Measurements from ENCODE around the gene C1GALT1C1L.
"Not testable (repeated sequence)": the region's sequence is repeated elsewhere in the genome, so short reads cannot be mapped to it uniquely, and the experiment has no call there.

C1GALT1C1L gene

DNA sequence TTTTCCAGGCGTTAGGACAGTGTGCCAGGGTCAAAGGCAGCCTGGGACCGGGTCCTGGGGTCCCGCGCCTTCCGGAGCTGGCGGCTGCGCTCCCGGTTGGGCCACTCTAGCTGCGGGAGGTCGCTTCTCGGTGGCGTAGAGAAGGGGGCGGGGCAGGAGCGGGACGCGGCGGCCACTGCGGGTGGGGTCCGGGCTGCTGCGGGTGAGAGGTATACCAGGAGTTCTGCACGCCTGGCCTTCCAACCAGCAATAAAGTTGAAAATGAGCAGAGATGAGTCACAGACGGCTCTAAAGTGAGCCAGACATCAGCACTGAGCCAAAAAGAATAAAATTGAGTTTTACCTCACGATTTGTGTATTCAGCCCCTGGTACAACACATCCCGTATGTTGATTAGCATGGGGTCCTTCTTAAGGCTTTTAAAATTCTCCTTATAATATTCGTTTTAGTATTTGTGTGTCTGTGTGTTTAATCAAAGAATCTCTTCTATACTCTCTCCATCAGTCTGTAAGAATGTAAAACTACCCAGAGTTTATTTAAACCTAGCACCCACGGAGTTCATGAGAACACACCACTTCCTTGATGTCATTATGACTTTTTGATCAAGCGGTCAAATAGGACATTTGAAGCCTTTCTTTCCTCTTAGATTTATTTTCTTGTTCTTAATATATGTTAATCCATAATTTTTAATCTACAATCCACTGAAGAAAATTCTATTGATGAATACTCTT lies at the start of gene C1GALT1C1L:
TSS of gene C1GALT1C1L (minus strand) at position 108 of the 729 bp plus-strand sequence. CDS start at position 1, 107 bp downstream.
- peak in 1 of 2 donors; percentile 18 for DNase-seq

- DNase-seq, result no peak
Measured at GRCh38 chr2:43725711-43726246, 49.5 kb upstream of the C1GALT1C1L start.

DNA sequence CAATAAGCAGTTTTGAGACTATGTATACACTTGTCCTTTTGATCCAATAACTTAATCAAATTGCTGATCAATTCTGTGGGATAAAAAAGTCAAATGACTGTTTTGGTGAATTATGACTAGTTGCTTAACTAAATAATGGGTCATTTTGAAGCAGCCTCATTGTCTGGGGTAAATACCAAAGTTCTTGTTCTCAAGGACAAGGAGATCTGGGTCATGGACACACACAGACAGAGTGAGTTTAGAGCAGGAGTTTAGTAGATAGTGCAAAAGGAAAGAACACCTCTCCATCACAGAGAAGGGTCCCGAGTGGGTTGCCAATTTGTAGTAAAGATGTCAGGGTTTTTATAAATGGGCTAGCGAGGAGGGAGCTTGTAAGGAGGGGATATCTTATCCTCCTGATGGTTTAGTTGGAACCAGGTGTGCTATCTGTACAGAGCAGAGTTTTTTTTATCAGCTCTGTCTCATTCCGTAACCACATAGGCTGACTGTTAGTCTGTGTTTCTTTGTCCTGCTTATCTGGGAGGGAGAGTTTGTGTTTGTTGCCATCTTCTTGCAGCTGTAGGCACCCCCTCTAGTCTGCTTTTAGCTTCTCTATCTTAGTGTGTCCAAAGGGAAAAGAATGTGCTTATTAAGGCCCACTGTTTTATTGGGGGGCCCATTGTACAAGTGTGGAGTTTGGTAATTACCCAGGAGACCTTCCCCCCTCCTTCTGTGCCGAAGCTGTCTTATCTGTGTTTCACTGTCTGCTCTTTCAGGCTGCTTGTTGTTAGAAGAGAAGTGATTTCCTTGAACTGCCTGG lies 48.7 kb upstream of the C1GALT1C1L start:
- no peak for DNase-seq

DNA sequence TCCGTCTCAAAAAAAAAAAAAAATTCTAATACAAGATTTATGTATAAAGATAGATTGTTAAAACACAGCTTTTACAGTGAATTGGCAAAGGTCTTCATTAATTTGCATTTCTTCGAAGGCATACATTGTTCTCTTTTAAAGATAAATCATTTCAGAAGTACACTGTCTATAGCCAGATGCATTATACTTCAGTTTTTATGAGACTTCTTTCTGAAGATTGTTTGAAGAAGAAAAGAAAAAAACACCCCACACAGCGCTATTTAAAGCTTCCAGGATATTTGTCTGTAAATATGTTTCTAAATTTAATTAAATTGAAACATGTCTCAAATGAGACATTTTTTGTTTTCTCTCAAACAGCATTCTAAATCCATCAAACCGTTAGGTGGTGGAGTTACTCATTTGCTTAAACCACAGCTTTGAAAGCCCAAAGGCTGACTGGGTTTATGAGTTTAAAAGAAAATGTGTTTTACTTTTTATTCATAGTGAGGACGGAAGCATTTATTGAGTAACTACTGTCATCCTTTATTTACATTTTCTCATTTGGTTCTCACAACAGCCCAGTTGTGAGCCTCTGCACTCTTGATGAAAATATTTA lies 42.4 kb upstream of the C1GALT1C1L start:
- no peak for DNase-seq

GRCh38 chr2:43717322-43717721 lies 41.1 kb upstream of the C1GALT1C1L start:
- no peak for DNase-seq

DNA sequence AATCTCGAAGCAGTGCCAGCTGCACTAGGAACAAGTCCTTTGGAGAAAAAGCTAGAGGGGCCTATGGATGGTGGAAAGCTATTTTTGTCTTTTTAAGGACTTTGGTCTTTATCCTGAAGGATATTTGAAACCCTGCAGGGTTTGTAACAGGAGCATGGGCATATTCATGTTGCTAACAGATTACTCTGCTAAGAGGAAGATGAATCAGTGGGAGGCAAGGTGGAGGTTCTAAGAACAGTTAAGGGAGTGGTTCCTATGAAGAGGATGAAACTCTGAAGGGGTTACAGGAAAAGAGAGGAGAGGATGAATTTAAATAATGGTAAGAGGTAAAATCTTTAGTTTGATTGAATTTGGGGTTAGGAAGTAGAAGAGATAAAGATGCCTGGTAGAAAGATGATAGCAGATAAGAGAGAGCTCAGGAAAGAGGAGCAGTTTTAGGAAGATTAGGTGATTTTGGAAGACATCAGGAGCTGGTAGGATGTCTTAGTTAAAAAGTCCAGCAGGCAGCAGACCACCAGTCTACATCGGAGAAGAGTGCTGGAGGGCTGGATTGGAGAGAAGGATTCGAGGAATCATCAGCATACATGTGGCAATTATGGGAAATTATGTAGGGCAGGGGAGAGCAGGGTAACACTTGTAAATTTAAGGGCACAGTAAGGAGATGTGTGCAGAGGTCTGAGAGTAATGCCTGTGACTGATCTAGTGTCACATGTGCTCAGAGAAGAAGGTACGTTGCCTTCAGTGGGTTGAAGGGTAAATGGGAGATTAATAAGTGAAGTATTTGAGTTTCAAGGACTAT lies 39.3 kb upstream of the C1GALT1C1L start:
- DNase-seq, result no peak

DNA sequence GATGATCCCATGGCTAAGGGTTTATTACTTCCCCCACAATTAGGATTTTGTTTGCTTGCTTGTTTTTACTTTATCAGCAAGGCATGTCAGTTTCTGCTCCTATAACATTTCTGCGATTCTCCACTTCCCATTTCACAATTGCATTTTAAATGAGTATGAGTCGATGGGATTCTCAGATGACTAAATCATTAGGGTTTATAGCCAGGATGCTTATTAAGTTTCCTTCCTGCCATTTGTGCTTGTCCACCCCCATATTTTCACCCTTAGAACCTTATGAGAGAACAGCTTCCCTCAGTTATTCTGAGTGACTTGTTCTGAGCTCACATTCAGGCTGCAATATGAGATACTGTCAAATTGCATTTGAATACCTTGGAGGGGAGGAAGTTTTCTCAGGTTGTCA lies 37.9 kb upstream of the C1GALT1C1L start:
- DNase-seq, result no peak

GRCh38 chr2:43710866-43711265 lies 34.6 kb upstream of the C1GALT1C1L start:
- no peak for DNase-seq

DNA sequence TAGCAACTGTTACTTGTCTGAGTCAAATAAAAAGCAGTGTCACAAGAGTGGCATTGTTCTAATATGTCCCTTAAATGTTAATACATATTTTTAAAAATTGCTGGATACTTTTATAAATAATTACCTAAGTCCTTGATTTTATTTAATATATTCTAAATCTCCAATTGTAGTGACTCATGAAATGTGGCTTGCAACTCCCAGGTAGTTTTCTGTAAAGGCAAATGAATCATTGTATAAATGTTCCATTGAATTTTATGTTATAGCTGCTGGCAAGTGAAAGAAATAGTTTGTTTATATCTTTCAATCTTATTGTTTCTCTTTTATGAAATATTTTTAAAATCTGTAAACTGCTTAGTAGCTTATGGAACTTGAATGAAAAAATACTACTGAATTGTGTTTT lies 32.7 kb upstream of the C1GALT1C1L start:
- DNase-seq, result no peak

DNA sequence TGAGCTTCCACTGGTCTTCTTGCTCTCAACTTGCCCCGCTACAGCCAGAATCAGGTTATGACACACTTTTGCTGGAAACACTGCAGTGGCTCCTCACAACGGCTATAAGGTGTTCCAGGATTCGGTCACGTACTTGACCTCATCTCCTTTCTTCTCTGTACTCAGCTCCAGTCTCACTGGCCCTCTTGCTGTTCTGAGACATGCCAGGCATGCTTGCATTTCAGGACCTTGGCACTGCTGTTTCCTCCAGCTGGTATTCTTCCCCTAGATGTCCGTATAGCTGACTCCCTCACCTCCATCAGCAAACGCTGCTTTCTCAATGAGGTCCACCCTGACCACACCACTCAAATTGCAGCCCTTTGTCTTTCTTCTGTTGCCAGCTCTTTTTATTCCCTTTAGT lies 31.9 kb upstream of the C1GALT1C1L start:
- no peak for DNase-seq

DNA sequence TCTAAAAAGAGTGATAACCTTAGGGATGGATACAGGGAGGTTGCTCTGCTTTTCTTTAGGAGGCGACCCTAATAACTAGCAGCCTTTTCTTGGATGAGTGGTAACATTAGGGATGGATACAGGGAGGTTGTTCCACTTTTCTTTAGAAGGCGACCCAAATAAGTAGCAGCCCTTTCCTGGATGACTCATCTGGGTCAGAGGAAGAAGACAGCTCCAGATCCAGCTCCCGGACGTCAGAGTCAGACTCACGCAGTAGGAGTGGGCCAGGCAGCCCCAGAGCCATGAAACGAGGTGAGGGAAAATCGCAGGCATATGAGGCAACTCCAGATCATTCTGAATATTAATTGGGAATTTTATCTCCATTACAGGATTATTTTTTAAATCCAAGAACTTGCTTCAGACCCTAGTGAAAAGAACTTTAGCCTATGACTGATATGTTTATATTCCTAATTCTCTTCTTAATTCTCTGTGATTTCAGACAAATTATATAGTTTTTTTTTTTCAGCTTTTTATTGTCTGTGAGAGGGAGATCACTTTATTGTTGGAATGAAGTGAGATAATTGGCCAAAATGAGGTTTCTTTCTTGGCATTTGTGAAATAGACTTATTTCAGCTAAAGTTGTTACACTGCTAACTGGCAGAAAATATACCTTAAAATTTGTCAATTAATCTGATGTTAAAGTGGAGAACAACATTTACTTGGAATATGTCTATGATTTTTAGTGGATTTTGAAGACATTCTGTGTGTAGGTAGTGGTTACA lies 31.2 kb upstream of the C1GALT1C1L start:
- DNase-seq, result no peak

GRCh38 chr2:43701111-43701510 lies 24.9 kb upstream of the C1GALT1C1L start:
- no peak for DNase-seq

DNA sequence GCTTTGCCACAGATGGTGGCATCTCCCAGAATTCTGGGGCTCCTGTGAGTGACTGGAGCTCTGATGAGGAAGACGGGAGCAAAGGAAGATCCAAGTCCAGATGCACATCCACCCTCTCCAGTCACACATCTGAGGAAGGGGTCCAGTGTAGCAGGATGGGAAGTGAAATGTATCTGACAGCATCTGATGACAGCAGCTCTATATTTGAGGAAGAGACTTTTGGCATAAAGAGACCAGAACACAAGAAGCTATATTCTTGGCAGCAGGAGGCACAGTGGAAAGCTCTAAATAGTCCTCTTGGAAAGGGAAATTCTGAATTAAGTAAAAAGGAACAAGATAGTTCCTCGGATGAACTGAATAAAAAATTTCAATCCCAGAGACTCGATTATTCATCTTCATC lies 23.5 kb upstream of the C1GALT1C1L start:
- no peak for DNase-seq

DNA sequence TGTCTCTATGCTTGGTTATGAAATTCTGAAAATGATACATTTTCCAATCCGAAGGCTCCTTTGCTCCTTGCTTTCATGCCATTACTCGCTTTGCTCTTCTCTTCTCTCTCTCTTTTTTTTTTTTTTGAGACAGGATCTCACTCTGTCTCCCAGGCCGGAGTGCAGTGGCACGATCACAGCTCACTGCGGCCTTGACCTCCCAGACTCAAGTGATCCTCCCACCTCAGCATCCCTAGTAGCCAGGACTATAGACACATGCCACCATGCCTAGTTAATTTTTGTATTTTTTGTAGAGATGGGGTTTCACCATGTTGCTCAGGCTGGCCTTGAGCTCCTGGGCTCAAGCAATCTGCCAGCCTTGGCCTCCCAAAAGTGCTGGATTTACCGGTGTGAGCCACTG lies 21.9 kb upstream of the C1GALT1C1L start:
- not testable (repeated sequence) for DNase-seq

DNA sequence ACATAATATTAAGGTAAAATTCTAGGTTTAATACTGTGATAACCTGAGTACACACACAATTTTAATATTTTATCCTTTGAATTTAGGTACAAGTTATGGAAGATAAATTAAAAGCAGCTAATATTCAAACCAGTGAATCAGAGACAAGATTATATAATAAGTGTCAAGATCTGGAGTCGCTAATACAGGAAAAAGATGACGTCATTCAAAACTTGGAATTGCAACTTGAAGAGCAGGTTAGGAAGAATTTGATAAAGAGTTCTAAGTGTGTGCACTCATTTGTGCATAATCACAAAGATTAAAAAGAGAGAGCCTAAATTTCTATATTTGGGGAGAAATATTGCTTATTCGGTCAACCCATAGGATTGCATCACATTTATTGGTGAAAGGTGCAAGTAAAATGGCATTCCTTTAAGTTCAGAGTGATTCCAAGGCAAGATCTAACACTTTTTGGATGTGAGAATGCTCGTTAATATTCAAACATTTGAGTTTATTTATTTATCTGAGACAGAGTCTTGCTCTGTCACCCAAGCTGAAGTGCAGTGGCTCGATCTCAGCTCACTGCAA lies 16.3 kb upstream of the C1GALT1C1L start:
- no peak for DNase-seq

DNA sequence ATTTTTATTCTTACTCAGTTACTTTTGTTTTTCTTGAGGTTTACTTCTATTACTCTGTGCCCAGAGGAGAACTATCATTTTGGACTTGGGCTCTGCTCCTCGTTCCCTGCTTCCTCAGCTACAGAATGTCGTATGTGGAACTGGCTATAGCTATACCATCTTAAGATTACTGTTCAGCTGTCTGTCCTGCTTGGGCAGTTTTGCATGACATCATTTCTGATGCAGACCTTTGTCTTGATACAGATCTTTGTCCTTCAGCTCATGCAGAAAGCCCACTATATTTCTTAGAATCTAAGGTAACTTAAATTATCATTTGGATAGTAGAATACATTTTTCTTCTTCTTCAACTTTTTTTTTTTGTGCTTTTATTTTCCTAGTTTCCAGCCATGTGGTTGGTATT lies 13.8 kb upstream of the C1GALT1C1L start:
- DNase-seq, result no peak

DNA sequence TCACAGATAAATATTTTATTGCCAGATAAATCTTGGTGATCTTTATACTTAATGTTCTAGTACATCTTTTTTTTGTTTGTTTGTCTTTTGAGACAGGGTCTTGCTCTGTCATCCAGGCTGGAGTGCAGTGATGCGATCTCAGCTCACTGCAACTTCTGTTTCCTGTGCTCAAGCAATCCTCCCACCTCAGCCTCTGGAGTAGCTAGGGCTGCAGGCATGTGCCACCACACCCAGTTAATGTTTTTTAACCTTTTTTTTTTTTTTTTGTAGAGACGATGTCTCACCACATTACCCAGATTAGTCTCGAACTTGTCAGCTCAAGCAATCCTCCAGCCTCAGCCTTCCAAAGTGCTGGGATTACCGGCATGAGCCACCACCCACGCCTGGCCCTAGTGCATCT lies 9.1 kb upstream of the C1GALT1C1L start:
- no peak for DNase-seq

- not testable (repeated sequence) for DNase-seq
Measured at GRCh38 chr2:43677783-43678182, 1.6 kb upstream of the C1GALT1C1L start.

DNA sequence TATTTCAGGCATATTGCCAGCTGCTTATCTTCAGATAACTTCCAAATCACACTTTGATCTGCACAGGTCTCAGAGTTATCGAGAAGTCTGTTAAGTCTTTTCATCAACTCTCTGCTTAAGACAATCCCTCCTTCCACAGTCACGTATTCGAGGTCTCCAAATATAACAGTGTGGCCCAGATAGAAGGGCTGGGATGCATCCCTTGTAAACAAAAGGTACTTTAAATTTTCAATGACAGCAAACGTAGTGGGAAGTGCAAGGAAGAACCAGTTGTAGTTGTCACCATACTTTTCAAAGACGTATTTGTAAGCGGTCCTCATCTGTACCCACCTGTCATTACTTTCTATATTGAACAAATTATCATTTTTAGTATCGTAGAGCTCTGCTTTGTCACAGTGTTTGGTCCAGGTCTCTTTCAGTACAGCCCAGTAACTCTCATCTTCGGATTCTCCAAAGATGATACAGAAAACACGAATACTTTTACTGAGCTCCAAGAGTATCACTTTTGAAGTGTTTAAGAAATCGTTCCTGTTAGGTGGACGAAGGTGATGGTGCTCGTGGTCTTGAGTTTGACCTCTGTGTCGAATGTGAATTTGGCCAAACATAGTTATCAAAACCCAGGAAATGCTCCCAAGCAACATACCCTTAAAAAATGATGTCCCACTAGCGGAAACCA lies 445 bp downstream of the C1GALT1C1L start:
- DNase-seq, result no peak

DNA sequence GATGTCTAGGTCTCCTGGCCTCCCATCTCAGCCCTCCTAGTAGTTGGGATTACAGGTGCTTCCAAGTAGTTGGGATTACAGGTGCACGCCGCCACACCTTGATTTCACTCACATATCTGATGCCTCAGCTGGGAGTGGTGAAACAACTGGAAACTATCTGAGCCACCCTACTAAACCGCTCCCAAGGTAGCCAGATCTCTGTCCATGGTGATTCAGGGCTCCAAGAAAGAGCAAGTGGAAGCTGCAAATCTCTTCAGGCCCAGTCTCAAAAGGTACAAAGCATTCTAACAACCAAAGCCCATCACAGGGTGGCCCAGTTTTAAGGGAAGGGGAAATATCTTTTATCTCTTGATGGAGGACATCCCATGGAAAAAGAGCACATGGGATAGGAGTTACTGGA lies 19.0 kb downstream of the C1GALT1C1L start:
- no peak for DNase-seq

- DNase-seq, result no peak
Measured at GRCh38 chr2:43653506-43653905, 22.7 kb downstream of the C1GALT1C1L start.
